HepG2 (cell line): ENCODE results near the gene THBS1.

Experiments
- ARNT2 ChIP-seq: sonication (generic); formaldehyde crosslinking; IDR thresholded peaks from 2 replicates; pipeline ENCODE4 v1.8.0; 2022; ENCODE audit warnings: mild to moderate bottlenecking, low read depth, missing genetic modification reagents, moderate library complexity
- HOXD1 ChIP-seq: sonication (generic); formaldehyde crosslinking; IDR thresholded peaks from 2 replicates; pipeline ENCODE4 v1.5.0; 2020; ENCODE audit warnings: missing genetic modification reagents
- ZBTB40 ChIP-seq, 2 experiments: fragments of 450-650 bp in 1 of 2; sonication (generic) in 1 of 2; formaldehyde crosslinking in 1 of 2; IDR thresholded peaks; 2 replicates each; pipeline versions ENCODE4 v1.6.1 to v1.8.0; 2016 to 2022; ENCODE audit warnings: antibody characterized with exemption in 1 of 2, mild to moderate bottlenecking in 1 of 2, missing genetic modification reagents in 1 of 2
- TF ChIP-seq, protein P1 (sequence below): sonication (generic); formaldehyde crosslinking; IDR thresholded peaks from 2 replicates; pipeline ENCODE4 v1.4.0; 2020; ENCODE audit warnings: missing genetic modification reagents
- TF ChIP-seq, protein P2 (sequence below): sonication (generic); formaldehyde crosslinking; IDR thresholded peaks from 2 replicates; pipeline ENCODE4 v1.5.0; 2020; ENCODE audit warnings: mild to moderate bottlenecking, missing genetic modification reagents, moderate library complexity

DNA sequence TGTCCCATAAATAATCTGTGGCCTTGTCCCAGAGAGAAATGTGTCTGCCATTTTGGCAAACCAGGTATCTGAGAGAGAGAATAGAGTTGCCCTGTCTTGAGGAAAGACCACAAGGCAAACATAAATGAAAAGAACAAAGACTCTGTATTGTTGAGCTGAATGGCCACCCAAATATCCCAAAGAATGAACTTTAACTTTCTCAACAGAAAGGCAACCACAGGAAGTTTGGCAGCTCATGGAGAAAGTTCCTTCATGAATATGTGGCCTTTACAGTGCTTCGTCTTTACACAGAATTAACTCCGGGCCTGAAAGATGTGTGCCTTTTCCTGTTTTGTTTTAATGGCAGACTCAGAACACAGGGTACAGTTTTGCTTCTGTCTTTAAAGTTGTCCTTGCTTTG is 41.4 kb upstream of the THBS1 start:
- TF ChIP-seq, protein P1, sequence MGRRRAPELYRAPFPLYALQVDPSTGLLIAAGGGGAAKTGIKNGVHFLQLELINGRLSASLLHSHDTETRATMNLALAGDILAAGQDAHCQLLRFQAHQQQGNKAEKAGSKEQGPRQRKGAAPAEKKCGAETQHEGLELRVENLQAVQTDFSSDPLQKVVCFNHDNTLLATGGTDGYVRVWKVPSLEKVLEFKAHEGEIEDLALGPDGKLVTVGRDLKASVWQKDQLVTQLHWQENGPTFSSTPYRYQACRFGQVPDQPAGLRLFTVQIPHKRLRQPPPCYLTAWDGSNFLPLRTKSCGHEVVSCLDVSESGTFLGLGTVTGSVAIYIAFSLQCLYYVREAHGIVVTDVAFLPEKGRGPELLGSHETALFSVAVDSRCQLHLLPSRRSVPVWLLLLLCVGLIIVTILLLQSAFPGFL (CRISPR knock-in tag) = no peak
- TF ChIP-seq HOXD1 (CRISPR knock-in tag) (no peak), ZBTB40 (IDR thresholded peaks at IDR 0.05) (no peak), ZBTB40 (CRISPR knock-in tag; IDR thresholded peaks at IDR 0.05) (no peak), ARNT2 (no peak)
- TF ChIP-seq, protein P2, sequence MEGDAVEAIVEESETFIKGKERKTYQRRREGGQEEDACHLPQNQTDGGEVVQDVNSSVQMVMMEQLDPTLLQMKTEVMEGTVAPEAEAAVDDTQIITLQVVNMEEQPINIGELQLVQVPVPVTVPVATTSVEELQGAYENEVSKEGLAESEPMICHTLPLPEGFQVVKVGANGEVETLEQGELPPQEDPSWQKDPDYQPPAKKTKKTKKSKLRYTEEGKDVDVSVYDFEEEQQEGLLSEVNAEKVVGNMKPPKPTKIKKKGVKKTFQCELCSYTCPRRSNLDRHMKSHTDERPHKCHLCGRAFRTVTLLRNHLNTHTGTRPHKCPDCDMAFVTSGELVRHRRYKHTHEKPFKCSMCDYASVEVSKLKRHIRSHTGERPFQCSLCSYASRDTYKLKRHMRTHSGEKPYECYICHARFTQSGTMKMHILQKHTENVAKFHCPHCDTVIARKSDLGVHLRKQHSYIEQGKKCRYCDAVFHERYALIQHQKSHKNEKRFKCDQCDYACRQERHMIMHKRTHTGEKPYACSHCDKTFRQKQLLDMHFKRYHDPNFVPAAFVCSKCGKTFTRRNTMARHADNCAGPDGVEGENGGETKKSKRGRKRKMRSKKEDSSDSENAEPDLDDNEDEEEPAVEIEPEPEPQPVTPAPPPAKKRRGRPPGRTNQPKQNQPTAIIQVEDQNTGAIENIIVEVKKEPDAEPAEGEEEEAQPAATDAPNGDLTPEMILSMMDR (CRISPR knock-in tag) = no peak
